NAMALWA (cell line): Measurements from ENCODE around the gene TMX4.
"Not testable (repeated sequence)": the region's sequence is repeated elsewhere in the genome, so short reads cannot be mapped to it uniquely, and the experiment has no call there.

ENCODE experiments used
- DNase-seq: peaks from one replicate; pipeline ENCODE4 v3.0.0-alpha.2; 2015; ENCODE audit warnings: low spot score

TMX4 gene

DNA sequence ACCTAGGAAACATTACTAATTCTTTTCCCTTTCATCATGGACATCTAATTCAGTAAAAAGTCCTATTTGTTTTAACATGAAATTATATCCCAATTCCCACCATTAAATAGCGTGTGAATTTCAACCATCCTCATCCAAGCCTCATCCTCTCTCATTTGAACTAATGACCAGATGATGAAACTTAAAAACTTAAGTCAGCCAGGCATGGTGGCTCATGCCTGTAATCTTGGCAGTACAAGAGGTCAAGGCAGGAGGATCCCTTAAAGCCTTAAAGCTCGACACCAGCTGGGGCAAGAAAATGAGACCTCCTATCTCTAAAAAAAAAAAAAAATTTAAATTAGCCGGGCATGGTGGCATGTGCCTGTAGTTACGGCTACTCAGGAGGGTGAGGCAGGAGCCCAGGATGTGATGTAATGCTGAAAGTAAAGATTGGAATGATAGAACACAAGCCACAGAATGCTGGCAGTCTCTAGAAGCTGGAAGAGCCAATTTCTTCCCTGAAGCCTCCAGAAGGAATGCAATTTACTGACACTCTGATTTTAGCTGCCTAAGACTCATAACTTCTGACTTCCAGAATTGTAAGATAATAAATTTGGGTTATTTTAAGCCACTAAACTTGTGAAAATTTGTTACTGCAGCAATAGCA lies 52.2 kb downstream of the TMX4 start:
- no peak for DNase-seq

- no peak for DNase-seq
Measured at GRCh38 chr20:7966176-7966575, 53.4 kb downstream of the TMX4 start.

GRCh38 chr20:7959484-7959883 lies 60.1 kb downstream of the TMX4 start:
- no peak for DNase-seq

DNA sequence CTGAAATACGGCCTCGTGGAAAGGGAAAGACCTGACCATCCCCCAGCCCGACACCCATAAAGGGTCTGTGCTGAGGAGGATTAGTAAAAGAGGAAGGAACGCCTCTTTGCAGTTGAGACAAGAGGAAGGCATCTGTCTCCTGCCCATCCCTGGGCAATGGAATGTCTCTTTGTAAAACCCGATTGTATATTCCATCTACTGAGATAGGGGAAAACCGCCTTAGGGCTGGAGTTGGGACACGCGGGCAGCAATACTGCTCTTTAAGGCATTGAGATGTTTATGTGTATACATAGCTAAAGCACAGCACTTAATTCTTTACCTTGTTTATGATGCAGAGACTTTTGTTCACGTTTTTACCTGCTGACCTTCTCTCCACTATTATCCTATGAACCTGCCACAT lies 63.0 kb downstream of the TMX4 start:
- not testable (repeated sequence) for DNase-seq

DNA sequence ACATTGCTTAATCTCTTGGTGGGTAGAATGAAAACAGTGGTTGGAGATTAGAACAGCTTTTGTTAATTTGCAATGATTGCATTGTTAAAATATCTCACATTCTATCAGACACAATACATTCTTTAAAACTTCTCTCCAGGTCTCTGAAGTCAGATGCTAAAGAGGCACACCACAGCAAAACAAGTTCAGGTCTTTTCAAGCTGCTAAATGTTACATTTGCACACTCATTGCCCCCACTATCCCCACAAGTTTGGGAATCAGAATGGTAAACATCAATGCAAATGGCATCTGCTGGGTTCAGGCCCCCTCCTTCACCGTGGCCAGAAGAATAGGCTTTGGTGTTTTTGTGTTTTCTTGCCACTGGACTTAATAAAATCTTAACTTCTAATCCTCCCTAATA lies 69.2 kb downstream of the TMX4 start:
- no peak for DNase-seq

DNA sequence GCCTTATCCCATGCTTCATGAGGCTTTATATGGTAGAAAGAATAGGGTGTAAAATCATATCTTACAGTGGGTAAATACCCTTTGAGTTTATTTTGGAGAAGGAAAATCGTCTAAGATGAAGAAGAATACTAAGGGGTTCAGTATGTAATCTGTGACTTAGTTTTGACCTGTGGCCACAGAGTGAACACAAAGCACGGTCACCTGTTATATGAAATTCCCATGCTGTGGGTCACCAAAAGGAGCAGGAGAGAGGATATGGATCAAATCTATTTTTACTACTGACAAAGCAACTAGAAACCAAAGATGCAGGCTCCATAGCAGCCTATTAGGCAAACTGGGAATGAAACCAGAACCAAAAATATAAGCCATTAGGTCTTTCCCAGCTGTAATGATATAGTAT lies 75.7 kb downstream of the TMX4 start:
- DNase-seq = no peak

- DNase-seq = no peak
Measured at GRCh38 chr20:7940341-7940740, 79.2 kb downstream of the TMX4 start, which contains the start of gene HAO1. Gene HAO1, minus strand, starts transcription at chr20:7940458. Its CDS starts 36 bp downstream, at chr20:7940422.

DNA sequence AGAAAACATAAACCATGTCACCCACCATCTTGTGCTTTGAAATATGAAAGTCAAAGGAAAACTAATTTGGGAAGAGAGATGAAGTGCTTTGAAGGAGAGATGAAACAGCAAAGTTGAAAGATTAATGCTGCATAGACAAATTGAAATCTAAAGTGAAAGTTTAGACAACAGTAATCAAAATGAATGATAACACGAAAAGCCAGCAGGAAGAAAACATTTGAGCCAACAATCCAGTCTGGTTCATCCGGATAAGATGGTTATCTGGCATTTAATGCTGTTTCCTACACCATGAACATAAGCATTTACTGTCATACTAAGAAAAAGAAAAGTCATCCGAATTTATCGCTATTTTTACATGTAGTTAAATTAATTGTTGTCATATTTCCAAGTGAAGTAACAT lies 79.9 kb downstream of the TMX4 start:
- no peak for DNase-seq

- DNase-seq = no peak
Measured at GRCh38 chr20:7938058-7938457, 81.5 kb downstream of the TMX4 start.

DNA sequence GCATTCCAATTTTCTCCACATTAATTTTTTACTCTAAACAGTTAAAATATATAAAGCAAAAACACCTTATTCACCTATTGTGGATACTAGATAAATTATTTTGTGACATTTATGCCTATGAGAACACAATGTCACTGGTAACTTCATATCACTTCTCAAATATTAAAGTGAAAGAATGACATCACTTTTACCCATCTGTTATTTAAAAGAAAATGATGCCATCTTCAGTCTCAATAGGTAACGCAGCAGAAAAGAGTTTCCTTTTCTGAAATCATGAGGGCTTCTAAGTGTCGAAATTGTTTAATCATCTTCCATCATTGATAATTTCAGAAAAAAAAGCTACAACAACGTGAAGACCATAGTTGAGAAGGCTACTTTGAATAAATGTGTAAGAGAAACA lies 82.2 kb downstream of the TMX4 start:
- no peak for DNase-seq

GRCh38 chr20:7935027-7935551 lies 84.5 kb downstream of the TMX4 start:
- peak; percentile 60 for DNase-seq

- DNase-seq = no peak
Measured at GRCh38 chr20:7933346-7933745, 86.2 kb downstream of the TMX4 start.

DNA sequence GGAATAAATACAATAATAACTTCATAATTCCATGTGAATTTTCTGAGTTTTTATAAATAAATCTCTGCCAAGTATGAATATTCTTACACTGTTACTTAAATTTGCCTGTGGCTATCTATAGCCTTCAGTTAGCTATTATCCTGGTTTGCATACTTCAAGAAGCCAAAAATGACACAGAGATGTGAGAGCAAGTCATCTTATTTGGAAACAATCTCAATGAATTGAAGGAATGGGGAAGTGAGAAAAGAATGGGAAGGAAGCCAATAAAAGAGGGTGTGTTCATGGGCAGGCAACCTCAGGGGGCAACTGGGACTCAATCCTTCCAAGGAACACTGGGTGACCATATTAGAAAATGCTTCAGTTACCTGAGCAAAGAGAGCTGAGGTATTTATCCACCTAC lies 89.2 kb downstream of the TMX4 start:
- DNase-seq = no peak
